Endothelial cell of umbilical vein (primary cell): ENCODE measurements around the gene ELOVL6. TPM values are rescaled to one million over a fixed set of nuclear protein-coding genes. Genes with fewer than 3 reads are reported as not detected.
"Not testable (repeated sequence)": the region's sequence is repeated elsewhere in the genome, so short reads cannot be mapped to it uniquely, and the experiment has no call there.

Source experiments
- BruUV-seq: library from RNA; stranded (reverse); fragments of 400-500 nt; replicated peaks from 2 replicates; lab custom pipeline; 2021; lab: Mats Ljungman, UMichigan
- CTCF ChIA-PET: fragments of 300-600, 350-600 bp; sonication (Branson Sonifier 250); formaldehyde crosslinking; loops from one replicate; lab custom pipeline; 2021; ENCODE audit warnings: antibody characterized with exemption, inconsistent platforms; lab: Charles Lee
- POLR2A ChIA-PET: fragments of 300-600, 350-600 bp; sonication (Branson Sonifier 250); formaldehyde crosslinking; loops from one replicate; lab custom pipeline; 2021; ENCODE audit warnings: antibody characterized with exemption, inconsistent platforms; lab: Charles Lee
- DNase-seq: peaks from one replicate; pipeline ENCODE4 v3.0.0-alpha.2; 2011; ENCODE audit warnings: low read depth, low spot score
- FAIRE-seq: peaks from 2 replicates; lab custom pipeline; 2011; peaks lifted over from hg19 to GRCh38; lab: Jason Lieb, UNC
- H2AFZ ChIP-seq: 2 replicates; pipeline ENCODE4 v1.6.0; 2012; ENCODE audit warnings: low read depth, low read length, control low read depth, inconsistent platforms
- H3K27ac ChIP-seq: 2 replicates; pipeline ENCODE4 v1.5.1; 2011; ENCODE audit warnings: low read depth, mild to moderate bottlenecking, control low read depth, low read length, moderate library complexity; ENCODE audit not compliant: insufficient read depth
- H3K27me3 ChIP-seq, 2 experiments: 2 replicates each; pipeline versions ENCODE4 v1.6.0 to v1.6.1; 2011; ENCODE audit warnings: low read length in 2 of 2, mixed read lengths in 1 of 2; ENCODE audit not compliant: control insufficient read depth in 2 of 2, insufficient read depth in 2 of 2
- H3K36me3 ChIP-seq, 2 experiments: 2 replicates in 1 of 2; 3 replicates in 1 of 2; pipeline ENCODE4 v1.5.1; 2011; ENCODE audit warnings: low read length in 2 of 2, mild to moderate bottlenecking in 1 of 2, moderate library complexity in 1 of 2; ENCODE audit not compliant: control insufficient read depth in 2 of 2, insufficient read depth in 2 of 2; ENCODE audit errors: extremely low read depth in 1 of 2
- H3K4me1 ChIP-seq: 3 replicates; pipeline ENCODE4 v1.5.1; 2011; ENCODE audit warnings: mild to moderate bottlenecking, low read length; ENCODE audit not compliant: control insufficient read depth, insufficient read depth; ENCODE audit errors: extremely low read depth
- H3K4me2 ChIP-seq: 2 replicates; pipeline ENCODE4 v1.6.1; 2011; ENCODE audit warnings: low read length, control low read depth, mixed read lengths; ENCODE audit not compliant: insufficient read depth
- H3K4me3 ChIP-seq, 3 experiments: fragments of 200-600 bp in 1 of 3; sonication (generic), shearing (Covaris generic) in 1 of 3; replicated peaks in 1 of 3; 2 replicates each; pipeline ENCODE4 v1.5.1; 2011 to 2016; ENCODE audit warnings: control low read depth in 3 of 3, low read length in 3 of 3, mild to moderate bottlenecking in 2 of 3, inconsistent platforms in 1 of 3, low read depth in 1 of 3, moderate library complexity in 1 of 3; ENCODE audit not compliant: insufficient read depth in 1 of 3
- H3K79me2 ChIP-seq: 2 replicates; pipeline ENCODE4 v1.6.0; 2012; ENCODE audit warnings: low read length, inconsistent platforms; ENCODE audit not compliant: control insufficient read depth, insufficient read depth
- H3K9ac ChIP-seq: replicated peaks from 2 replicates; pipeline ENCODE3; 2011; ENCODE audit warnings: low read length, control low read depth; ENCODE audit not compliant: insufficient read depth; ENCODE audit errors: extremely low read depth
- H3K9me1 ChIP-seq: replicated peaks from 3 replicates; pipeline ENCODE4 v1.6.0; 2011; ENCODE audit warnings: mild to moderate bottlenecking, low read length; ENCODE audit not compliant: control insufficient read depth, insufficient read depth; ENCODE audit errors: extremely low read depth
- H3K9me3 ChIP-seq: replicated peaks from 2 replicates; pipeline ENCODE4 v1.5.1; 2012; ENCODE audit warnings: low read length, inconsistent platforms; ENCODE audit not compliant: control insufficient read depth, insufficient read depth
- H4K20me1 ChIP-seq: replicated peaks from 2 replicates; pipeline ENCODE3; 2011; ENCODE audit warnings: mild to moderate bottlenecking, low read length; ENCODE audit not compliant: control insufficient read depth, insufficient read depth; ENCODE audit errors: extremely low read depth
- EZH2 ChIP-seq: IDR thresholded peaks from 2 replicates; pipeline ENCODE4 v1.6.1; 2012; ENCODE audit warnings: borderline replicate concordance, low read depth, mild to moderate bottlenecking, moderate library complexity, low read length, inconsistent platforms; ENCODE audit not compliant: severe bottlenecking
- FOS ChIP-seq: IDR thresholded peaks from 2 replicates; pipeline ENCODE4 v1.6.1; 2011; ENCODE audit warnings: mild to moderate bottlenecking, low read length, moderate library complexity, borderline replicate concordance; ENCODE audit not compliant: insufficient read depth
- POLR2A ChIP-seq: IDR thresholded peaks from 2 replicates; pipeline ENCODE4 v1.6.1; 2012; ENCODE audit warnings: low read depth, mild to moderate bottlenecking, control low read depth, low read length
- dilution Hi-C: fragments of 300-500 bp; cut with MboI; formaldehyde crosslinking; loops from one replicate; pipeline ENCODE4 v1.15.0; 2019; ENCODE audit warnings: low sequenced_read_pairs; ENCODE audit not compliant: extremely low pct_ligation_motif_present
- intact Hi-C: fragments of 100-400 bp; cut with micrococcal nuclease; formaldehyde crosslinking; loops from one replicate; pipeline ENCODE4 v1.10.0; 2022
- polyA plus RNA-seq, 4 experiments: library from polyadenylated mRNA; depleted of rRNA in 3 of 4; stranded (reverse) in 3 of 4; unstranded in 1 of 4; fragments of >200 nt; gene quantifications; 2 replicates each; pipeline versions ENCODE4 v1.2.1 to v1.2.3, GENCODE V29; 2011 to 2012; ENCODE audit warnings: missing spikeins in 1 of 4
- total RNA-seq: library from RNA; stranded (reverse); gene quantifications from 2 replicates; pipeline ENCODE4 v1.2.3, GENCODE V29; 2021

Gene ELOVL6
- total and polyA plus RNA-seq, 2 donors (not counting 3 experiments of a cell fraction or from before 2014, with no cell fraction given): 6.4 to 26.1 TPM

DNA sequence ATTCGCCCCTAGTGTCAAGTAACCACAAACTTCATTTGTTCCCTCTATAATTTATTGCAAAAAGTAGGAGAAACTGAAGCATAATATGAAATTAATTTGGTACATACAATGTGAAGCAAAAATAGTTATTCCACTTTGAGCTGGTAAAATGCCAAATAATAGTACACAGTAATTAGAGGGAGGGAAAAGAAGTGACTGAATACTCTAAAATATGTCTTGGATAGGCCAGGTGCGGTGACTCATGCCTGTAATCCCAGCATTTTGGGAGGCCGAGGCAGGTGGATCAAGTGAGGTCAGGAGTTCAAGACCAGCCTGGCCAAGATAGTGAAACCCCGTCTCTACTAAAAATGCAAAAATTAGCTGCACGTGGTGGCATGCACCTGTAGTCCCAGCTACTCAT is 41.2 kb downstream of the ELOVL6 start:
- POLR2A ChIA-PET: not testable (repeated sequence)

DNA sequence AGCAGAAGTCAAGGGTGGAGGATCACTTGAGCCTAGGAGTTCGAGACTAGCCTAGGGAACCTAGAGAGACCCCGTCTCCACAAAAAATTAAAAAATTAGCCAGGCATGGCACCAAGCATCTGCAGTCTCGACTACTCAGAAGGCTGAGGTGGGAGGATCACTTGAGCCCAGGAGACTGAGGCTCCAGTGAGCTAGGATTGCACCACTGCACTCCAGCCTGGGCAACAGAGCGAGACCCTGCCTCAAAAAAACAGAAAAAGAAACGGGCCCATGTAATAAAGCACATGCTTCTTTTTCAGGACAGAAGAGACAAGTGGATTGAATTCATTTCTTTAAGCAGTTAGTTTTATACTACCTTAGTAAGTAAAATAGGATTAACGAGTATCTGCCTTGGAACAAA is 42.0 kb downstream of the ELOVL6 start:
- intact Hi-C loops (no loop called here), dilution Hi-C loops (no loop called here)
- POLR2A ChIA-PET: no interaction called here

More for the DNA sequence above, 41.2 kb downstream of the ELOVL6 start:
- DNase-seq, intact Hi-C loops, H3K9me1 ChIP-seq, H3K4me1 ChIP-seq, FAIRE-seq, CTCF ChIA-PET, H3K9me3 ChIP-seq, BruUV-seq, H3K4me2 ChIP-seq, H3K9ac ChIP-seq, H2AFZ ChIP-seq, H4K20me1 ChIP-seq, dilution Hi-C loops, H3K27me3 ChIP-seq, H3K79me2 ChIP-seq, H3K36me3 ChIP-seq, H3K27ac ChIP-seq, H3K4me3 ChIP-seq: not testable (repeated sequence)

More for the DNA sequence above, 42.0 kb downstream of the ELOVL6 start:
- CTCF ChIA-PET: no interaction called here
- Histone ChIP-seq H3K9me3 (no peaks in the 10 kb centered on the region), H3K4me3 (no peak overlapping the region), H3K9me1 (no peaks in the 10 kb centered on the region), H3K4me1 (no peaks in the 10 kb centered on the region), H4K20me1 (no peaks in the 10 kb centered on the region), H3K79me2 (peaks cover 1% of the 10 kb centered on the region), H3K27me3 (no peaks in the 10 kb centered on the region), H3K27ac (no peak overlapping the region), H3K4me2 (no peak overlapping the region), H2AFZ (no peak overlapping the region), H3K9ac (no peak overlapping the region), H3K36me3 (no peaks in the 10 kb centered on the region)
- no TSS peak for BruUV-seq
- TF ChIP-seq POLR2A (no peak), FOS (no peak), EZH2 (no peak)
- FAIRE-seq: no peak
- DNase-seq: no peak
